GM19397 (cell line): ENCODE data around the gene ADNP.
"Not testable (repeated sequence)": the region's sequence is repeated elsewhere in the genome, so short reads cannot be mapped to it uniquely, and the experiment has no call there.

ENCODE experiments used
- ATAC-seq: cut with Tn5 transposase; IDR thresholded peaks from one replicate; pipeline ENCODE4 v1.9.1; 2021; ENCODE audit warnings: mild to moderate bottlenecking, moderate library complexity; ENCODE audit not compliant: unreplicated experiment

ADNP gene

DNA sequence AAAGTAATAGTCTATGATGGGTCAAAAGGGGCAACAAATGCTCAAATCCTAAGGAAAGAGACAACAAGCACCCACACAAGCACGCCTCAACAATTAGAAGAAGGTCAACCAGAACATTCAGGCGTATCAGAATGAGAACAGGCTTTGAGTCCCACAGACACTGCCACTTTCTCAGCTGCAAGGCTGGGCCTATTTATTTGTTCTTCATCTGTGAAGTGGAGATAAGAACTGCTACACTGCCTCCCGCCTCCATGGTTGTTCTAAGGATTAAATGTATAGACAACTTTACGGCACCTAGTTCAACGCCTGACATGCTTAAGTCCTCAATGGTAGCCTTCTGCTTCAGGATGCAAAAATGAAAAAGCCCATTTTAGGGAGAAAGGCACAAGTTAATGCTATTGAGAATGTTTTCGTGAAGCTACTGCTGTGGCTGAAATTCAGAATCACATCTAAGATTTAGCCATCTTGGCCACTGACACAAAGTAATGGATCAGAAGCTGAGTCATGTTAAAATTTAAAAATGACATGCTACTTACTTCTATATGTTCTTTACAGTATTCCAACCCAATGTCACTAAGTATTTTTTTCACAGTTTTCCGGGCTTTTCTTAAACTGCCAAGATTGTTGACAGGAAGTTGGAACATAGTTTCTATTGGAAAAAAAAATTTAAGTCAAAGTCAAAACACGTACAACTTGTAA is 27.7 kb downstream of the ADNP start:
- ATAC-seq = no peak

DNA sequence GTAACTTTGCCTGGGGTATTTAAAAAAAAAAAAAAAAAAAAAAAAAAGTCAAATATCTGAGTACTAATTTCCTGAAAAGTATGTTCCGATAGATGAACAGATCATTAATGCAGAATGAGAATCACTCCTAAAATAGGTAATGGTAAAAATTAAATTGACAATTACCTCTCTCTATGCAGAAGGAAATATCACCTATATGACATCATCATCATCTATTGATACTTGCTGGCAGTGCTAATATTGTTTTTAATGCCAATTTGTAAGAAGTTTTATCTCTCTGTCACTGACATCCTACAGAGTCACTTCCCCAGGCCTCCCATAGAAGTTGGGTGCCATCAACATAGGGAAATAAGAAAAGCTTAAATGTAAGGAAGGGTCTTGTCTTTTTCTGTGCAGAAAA is 29.9 kb downstream of the ADNP start:
- no peak for ATAC-seq

DNA sequence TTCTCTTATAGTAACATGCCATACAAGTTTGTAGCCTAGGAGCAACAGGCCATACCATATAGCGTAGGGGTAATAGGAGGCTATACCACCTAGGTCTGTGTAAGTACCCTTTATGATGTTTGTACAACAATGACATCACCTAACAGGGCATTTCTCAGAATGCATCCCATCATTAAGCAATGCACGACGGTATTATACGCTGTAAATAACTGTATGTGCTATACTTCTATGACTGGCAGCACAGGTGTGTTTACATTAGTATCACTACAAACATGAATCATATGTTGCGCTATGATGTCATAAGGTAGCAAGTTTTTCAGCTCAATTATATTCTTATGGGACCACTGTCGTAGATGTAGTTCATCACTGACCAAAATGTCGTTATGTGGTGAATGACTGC is 31.0 kb downstream of the ADNP start:
- ATAC-seq = no peak

DNA sequence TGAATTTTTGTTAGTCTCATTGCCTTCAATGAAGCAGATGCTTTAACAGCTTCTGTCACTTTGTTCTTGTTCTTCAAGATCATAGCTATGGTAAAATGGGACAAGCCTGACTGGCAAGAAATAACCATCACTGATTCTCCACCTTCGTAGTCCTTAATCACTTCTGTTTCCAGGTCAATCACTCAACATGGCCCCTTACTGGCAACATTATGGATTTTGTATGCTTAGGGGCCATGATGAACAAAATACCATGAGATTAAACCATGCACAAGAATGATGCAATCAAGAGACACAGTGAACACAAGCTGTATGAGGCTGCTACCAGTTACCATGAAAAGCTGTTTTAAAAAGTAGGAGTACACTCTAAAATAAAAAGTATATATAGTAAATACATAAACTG is 32.8 kb downstream of the ADNP start:
- no peak for ATAC-seq

DNA sequence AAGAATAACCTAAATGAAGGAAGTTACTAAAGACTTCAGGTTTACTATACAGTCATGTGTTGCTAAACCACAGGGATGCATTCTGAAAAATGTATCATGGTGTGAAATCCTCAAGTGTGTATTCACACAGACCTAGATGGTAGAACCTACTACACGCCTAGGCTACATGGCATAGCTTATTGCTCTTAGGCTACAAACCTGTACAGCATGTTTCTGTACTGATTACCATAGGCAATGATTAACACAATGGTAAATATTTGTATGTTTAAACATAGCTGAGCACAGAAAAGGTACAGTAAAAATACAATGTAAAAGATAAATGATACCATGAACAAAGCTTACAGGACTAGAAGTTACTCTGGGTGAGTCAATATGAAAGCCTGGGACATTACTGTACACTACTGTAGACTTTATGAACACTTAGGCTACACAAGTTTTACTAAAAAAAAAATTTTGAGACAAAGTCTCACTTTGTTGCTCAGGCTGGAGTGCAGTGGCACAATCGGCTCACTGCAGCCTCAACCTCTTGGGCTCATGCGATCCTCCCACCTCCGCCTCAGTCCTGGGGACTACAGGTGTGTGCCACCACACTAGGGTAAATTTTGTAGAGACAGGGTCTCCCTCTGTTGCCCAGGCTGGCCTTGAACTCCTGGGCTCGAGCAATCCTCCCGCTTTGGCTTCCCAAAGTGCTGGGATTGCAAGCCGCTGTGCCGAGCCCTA is 36.0 kb downstream of the ADNP start:
- ATAC-seq = no peak

DNA sequence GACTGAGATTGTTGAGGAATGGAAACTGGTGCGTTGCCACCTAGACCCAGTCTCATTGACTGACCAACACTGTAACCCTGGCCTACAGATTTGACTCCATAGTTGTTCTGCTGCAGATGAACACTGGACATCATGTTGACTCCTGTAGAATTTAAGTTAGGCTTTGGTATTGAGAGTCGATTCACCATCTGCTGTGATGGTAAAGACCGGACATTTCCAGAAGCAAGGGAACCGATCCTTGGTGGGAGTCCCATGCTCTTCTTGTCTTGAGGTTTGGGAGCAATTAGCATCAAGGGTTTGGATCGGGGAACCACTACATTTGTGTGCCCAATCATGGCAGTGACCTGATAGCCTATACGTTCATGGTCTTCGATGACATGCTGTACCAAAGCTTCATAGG is 37.6 kb downstream of the ADNP start:
- ATAC-seq = no peak

DNA sequence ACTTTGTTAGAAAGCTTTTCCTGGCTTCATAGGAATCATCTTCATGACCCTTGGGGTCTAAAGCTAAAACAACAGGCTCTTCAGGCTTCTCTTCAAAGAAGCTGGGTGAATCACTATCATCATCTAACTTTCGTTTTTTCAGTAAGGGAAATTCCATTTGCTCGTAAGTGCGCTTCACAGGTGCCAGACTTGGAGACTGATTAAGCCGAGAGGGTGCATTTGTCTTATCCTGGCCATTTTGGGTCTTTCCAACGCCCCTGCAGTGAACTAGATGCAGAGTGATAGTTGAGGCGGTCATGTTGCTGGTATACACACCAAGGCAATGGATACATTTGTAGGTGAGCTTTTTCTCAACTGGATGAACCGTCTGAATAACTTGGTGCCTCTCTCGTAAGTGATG is 38.8 kb downstream of the ADNP start:
- no peak for ATAC-seq

DNA sequence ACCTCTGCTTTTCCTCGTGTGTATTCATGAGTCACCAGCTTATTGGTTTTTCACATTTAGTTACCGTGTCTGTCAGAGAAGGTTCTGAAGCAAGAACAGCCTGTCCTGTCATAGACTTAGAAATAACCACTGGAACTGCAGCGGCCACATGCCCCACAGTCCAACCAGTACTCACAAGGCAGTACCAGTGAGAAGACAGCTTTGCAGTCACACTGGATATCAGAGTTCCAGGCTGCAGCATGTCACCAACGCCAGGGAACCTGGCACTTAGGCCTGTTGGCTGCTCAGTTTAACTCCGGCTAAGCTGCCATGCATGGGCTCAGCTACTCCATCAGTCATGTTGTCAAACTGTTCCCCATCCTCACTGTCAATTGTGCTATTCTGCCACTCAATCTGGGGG is 40.1 kb downstream of the ADNP start:
- no peak for ATAC-seq

DNA sequence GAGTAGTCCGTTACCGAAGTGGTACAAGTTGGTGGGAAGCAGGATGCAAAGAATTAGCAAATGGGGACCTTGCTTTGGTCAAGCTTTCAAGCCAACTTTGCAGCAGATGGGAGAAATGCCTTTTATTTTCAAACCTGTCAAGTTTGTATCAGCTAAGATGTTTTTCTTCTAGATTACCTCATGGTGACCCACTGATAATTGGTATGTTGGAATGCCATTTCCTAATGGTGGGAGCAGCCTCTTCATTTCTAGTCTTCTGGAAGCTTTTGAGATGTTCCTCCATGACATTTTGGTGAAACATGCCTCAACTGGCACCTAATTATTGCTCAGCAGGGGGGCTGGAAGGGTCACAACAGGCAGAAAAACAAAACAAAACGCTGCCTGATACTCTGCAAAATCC is 43.7 kb downstream of the ADNP start:
- no peak for ATAC-seq

DNA sequence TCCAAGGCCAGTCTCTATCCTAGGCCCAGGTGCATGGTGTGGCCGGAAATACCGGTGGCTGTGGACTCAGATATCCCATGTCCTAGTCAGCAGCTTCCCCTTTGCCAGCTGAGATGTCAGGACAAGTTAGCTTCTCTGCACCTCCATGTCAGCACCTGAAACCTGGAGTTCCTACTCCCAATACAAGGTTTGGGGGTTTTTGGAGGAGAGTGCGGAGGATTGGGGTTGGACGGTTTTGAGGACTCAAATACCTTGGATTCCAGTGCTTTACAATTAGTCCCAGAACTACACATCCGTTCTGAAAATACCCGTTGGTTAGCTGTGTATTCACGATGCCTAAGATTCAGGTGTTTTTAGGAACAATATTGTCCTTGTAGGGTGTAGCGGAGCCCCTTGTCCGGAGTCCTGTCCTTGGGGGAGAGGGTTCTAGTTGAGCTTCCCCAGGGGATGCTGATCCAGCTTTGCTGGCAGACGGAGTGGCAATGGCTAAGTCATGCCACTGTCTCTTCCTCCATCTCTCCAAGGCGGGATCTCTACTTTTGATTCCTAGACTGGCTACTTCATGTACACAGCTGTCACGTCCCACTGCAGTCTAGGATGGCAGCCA is 45.0 kb downstream of the ADNP start:
- ATAC-seq = no peak

DNA sequence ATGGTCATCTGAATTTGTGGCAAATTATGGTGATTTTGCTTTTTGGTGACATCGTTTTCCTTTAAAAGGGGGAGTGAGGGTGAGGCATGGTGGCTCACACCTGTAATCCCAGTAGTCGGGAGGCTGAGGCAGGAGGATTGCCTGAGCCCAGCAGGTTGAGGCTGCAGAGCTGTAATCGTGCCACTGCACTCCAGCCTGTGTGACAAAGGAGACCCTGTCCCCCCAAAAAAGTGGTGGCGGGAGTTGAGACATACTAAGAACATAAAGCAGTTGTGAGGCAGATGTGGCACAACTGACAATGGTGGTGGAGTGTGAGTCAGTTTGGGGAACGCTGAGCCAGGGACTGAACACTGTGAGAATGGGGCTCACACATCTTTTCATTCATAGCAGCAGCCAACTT is 45.5 kb downstream of the ADNP start:
- no peak for ATAC-seq

DNA sequence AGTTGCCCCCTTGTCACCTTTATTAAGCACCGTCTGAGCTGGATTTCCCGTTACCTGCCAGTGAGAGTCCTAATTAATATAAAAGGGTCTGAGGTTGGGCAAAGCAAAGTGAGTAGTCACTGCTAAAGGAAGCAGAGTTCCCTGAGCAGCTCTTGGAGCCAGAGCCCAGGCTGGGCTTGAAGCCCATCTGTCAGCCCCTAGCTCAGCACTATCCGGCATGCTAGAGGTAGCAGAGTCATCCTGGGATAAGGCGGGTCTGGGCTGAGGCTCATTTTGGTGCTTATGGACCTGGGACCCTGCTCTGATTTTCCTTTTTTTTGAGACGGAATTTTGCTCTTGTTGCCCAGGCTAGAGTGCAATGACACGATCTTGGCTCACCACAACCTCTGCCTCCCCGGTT is 46.2 kb downstream of the ADNP start:
- no peak for ATAC-seq

DNA sequence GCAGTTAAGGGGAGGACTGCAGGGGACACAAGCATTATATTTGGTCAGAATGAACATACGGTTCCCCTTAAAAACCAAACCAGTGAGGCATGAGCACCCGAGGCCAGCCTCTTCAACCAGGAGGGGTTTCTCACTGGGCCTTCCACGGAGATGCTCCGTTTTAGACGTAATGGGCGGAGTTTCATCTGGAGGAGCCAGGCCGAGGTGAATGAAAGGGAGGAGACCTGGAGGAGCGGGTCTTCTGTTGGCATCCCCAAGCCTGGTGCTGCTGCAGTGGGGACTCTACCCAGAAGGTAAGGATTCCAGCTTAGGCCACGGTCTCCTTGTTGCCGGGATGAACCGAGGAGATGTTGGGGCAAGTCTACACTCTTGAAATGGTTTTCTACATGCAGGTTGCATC is 47.4 kb downstream of the ADNP start:
- ATAC-seq = no peak

DNA sequence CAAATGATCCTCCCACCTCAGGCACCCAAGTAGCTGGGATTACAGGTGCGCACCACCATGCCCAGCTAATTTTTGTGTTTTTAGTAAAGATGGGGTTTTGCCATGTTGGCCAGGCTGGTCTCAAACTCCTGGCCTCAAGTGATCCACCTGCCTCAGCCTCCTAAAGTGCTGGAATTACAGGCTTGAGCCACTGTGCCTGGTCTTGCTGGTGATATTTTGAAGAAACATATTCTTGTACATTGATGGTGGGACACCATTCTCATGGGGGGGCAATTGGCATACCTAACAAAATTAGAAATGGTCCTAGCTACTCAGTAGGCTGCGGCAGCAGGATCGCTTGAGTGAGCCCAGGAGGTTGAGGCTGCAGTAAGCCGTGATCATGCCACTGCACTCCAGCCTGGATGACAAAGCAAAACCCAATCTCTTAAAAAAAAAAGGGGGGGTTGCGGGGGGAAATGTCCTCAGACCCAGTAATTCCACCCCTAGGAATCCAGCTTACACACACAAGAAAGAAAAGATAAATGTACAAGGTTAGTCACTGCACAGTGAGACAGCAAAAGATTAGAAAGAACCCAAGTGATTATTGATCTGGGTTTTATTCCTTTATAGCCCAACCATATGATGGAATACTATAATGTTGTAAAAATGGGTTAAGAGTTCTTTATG is 49.3 kb downstream of the ADNP start:
- not testable (repeated sequence) for ATAC-seq

DNA sequence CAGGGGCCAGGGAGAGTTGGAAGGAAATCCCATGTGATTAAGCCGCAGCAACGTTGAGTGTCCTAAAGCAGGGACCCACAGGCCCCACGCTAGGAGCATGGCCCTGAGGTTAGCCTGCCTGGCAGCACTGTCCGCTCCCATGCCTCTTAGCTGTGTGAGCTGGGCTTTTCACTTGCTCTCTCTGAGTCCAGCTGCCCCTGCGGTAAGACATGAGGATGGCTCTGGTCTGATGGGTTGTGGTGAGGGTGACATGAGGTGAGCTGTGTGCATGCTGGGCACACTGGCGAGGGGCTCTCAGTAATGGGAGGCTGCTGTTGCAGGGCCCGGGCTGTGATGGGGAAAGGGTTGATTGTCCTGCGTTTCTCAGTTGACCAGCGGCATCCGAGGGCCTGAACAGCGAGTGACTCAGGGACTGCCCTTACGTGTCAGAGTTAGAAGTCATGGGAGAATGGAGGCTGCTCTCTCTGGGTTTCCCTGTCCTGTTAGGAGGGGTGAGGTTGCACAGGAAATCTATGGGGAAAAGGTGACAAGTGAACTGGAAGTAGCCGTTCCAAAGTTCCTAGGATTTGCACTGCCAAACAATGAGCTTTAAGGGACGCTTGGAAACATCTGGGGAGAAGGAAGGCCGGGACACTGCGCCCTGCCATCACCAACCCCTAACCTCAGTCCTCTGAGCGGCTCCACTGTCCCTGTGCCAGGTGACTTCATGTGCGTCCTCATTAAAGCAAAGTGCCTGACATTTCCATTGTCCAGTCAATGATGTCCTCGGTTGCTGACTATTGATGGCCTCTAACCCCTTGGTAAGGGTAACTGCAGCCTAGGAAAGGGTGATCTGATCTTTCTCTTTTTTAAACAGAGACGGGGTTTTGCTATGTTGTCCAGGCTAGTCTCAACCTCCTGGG is 51.3 kb downstream of the ADNP start:
- no peak for ATAC-seq

DNA sequence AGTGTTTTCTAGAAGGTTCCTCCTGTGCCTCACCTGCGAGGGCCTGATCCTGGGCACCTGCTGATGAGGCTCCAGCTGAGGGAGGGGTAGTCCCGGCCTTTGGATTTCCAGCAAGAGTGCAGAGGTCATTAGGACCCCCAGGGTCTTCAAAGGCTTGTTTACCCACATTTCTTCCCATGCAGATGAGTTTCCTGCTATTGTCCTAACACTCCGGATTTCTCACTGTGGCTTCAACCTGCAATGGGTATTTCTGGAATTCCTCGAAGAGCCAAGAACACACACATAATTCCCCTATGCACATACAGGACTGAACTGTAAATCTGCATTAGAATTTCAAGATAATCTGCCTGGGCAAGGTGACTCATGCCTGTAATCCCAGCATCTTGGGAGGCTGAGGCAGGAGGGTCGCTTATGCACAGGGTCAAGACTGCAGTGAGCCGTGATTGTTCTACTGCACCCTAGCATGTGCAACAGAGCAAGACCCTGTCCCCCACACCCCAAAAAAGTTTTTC is 53.9 kb downstream of the ADNP start:
- no peak for ATAC-seq

DNA sequence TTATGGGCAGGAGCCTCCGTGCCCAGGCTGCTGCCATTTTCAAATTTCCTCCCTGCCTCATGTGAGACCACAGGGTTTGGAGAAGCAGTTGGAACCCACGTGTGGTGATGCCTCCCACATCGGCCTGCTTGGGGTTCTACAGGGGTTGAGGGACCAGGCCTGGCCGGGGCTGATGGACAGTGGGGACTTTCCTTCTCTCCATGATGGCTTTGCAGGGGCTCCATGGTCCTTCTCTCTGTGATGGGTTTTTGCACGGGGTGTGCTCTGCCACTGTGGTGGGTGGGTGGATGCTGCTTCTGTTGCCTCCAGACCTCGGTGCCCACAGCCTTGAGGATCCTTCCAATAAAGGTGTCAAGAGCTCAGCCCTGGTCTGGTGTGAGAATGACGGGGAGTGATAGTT is 54.4 kb downstream of the ADNP start:
- no peak for ATAC-seq

DNA sequence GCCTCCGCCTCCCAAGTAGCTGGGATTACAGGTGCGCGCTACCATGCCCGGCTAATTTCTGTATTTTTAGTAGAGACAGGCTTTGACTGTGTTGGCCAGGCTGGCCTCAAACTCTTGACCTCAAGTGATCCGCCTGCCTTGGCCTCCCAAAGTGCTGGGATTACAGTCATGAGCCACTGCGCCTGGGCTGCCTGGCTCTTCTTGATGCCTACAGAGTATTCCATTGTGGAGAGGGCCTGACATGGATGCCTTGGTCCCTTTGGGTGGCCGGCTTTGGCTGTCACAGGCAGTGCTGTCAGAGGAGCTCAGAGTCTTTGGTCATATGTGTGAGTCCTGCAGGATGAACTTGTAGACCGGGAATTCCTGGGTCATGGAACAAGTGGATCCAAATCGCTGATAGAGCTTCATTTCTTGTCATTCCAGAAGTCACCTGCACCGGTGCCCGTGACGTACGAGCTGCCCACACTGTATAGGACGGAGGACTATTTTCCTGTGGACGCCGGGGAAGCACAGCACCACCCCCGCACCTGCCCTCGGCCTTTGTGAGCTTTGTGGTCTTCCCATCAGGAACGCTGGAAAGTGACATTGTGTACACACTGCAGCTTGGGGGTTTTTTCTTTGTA is 55.1 kb downstream of the ADNP start:
- no peak for ATAC-seq

DNA sequence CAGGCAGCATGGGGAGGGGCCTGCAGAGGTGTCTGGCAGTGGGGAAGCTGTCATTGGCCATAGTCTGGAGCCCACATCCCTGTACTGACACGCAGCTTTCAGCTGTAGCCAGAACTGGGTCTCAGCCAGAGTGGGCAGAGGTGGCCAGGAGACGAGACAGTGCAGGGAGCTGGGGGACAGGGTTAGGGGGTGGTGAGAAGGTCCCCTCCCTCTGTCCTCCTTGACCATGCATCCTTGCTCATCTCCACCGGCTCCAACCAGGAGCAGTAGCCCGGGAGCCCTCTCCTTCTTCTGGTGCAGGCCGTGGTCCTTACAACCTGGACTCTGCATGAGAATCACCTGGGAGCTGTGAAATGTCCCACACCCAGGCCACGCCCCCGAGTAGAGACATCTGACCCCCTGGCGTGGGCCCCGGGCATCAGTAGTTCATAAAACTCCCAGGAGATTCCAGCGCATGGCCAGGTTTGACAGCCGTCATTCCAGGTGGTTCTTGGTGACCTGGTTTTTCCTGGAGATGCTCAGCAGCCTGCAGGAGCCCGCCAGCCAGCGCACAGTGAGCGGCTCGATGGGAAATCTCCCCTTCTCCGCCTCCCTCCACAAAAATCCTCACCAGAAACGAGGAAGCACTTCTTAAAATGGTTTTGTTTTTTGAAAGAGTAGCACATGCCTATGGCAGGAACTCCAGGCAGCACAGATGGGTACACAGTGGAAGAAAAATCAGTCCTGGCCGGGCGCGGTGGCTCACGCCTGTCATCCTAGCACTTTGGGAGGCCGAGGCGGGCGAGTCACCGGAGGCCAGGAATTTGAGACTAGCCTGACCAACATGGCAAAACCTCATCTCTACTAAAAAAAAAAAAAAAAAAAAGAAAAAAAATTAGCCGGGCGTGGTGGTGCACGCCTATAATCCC is 56.2 kb downstream of the ADNP start:
- no peak for ATAC-seq
